Left ventricle myocardium inferior (tissue), 1 donor: ENCODE measurements around the gene VPS41. TPM values are rescaled to one million over a fixed set of nuclear protein-coding genes. Genes with fewer than 3 reads are reported as not detected.

Experiments used
- DNase-seq: peaks from one replicate; pipeline ENCODE4 v3.0.0-alpha.2; 2020
- H3K27ac ChIP-seq: fragments of 200-600 bp; replicated peaks from 2 replicates; pipeline ENCODE4 v1.8.0; 2021
- H3K27me3 ChIP-seq: fragments of 200-600 bp; 2 replicates; pipeline ENCODE4 v1.8.0; 2021; ENCODE audit warnings: low read depth
- H3K36me3 ChIP-seq: fragments of 200-600 bp; 2 replicates; pipeline ENCODE4 v1.8.0; 2021
- H3K4me1 ChIP-seq: fragments of 200-600 bp; 2 replicates; pipeline ENCODE4 v1.8.0; 2021
- H3K4me3 ChIP-seq: fragments of 200-600 bp; 2 replicates; pipeline ENCODE4 v1.8.0; 2021; ENCODE audit warnings: mild to moderate bottlenecking, moderate library complexity
- H3K9me3 ChIP-seq: fragments of 200-600 bp; replicated peaks from 2 replicates; pipeline ENCODE4 v1.8.0; 2021
- CTCF ChIP-seq: fragments of 200-600 bp; IDR thresholded peaks from 2 replicates; pipeline ENCODE4 v1.8.0; 2021; ENCODE audit warnings: antibody characterized with exemption, mild to moderate bottlenecking, borderline replicate concordance
- intact Hi-C: fragments of 100-400 bp; cut with micrococcal nuclease; formaldehyde crosslinking; loops from one replicate; pipeline ENCODE4 v1.11.0; 2022
- total RNA-seq: library from RNA; stranded (reverse); fragmentation: NEBNext Ultra II Directional; extraction: Animal tissue kit (Norgen Biotek cat#: 25700); gene quantifications from one replicate; pipeline ENCODE4 v1.2.1, GENCODE V29; 2021
- donor health status: DM: no; HTN: yes; CAD: no; lungs with severe emphysema.

Gene VPS41
- total RNA-seq, 1 donor from 2014 or later = 43.7 TPM

- Histone ChIP-seq H3K9me3 (peaks cover 3% of the 10 kb centered on the region), H3K27me3 (no peaks in the 10 kb centered on the region), H3K4me1 (peaks cover 16% of the 10 kb centered on the region), H3K36me3 (no peaks in the 10 kb centered on the region), H3K27ac (no peak overlapping the region), H3K4me3 (no peak overlapping the region)
- intact Hi-C loops = no loop called here
- TF ChIP-seq CTCF = no peak
- DNase-seq = no peak
Observed at GRCh38 chr7:38881015-38881414, 28.0 kb downstream of the VPS41 start.

- no peak for DNase-seq
- TF ChIP-seq CTCF = no peak
- H3K27ac ChIP-seq = no peak overlapping the region
- peaks cover 3% of the 10 kb centered on the region for H3K9me3 ChIP-seq
- no peaks in the 10 kb centered on the region for H3K36me3 ChIP-seq
- no peak overlapping the region for H3K4me3 ChIP-seq
- H3K4me1 ChIP-seq = peaks cover 21% of the 10 kb centered on the region
- H3K27me3 ChIP-seq = no peaks in the 10 kb centered on the region
- intact Hi-C loops = no loop called here
Observed at GRCh38 chr7:38880454-38880853, 28.5 kb downstream of the VPS41 start.

GRCh38 chr7:38880035-38880434 is 29.0 kb downstream of the VPS41 start:
- intact Hi-C loops = no loop called here
- Histone ChIP-seq H3K36me3 (no peaks in the 10 kb centered on the region), H3K27ac (no peak overlapping the region), H3K9me3 (peaks cover 3% of the 10 kb centered on the region), H3K27me3 (no peaks in the 10 kb centered on the region), H3K4me1 (peaks cover 24% of the 10 kb centered on the region), H3K4me3 (no peak overlapping the region)
- DNase-seq = no peak
- no peak for TF ChIP-seq CTCF

GRCh38 chr7:38878694-38879457 is 30.1 kb downstream of the VPS41 start:
- no peak overlapping the region for H3K4me3 ChIP-seq
- H3K9me3 ChIP-seq = peaks cover 3% of the 10 kb centered on the region
- no peak overlapping the region for H3K27ac ChIP-seq
- TF ChIP-seq CTCF = no peak
- H3K36me3 ChIP-seq = no peaks in the 10 kb centered on the region
- peaks cover 24% of the 10 kb centered on the region for H3K4me1 ChIP-seq
- no peak for DNase-seq
- H3K27me3 ChIP-seq = no peaks in the 10 kb centered on the region
- intact Hi-C loops = no loop called here

- H3K4me3 ChIP-seq = no peak overlapping the region
- no peak for DNase-seq
- H3K27me3 ChIP-seq = no peaks in the 10 kb centered on the region
- no peak overlapping the region for H3K27ac ChIP-seq
- TF ChIP-seq CTCF = no peak
- peaks cover 8% of the 10 kb centered on the region for H3K36me3 ChIP-seq
- intact Hi-C loops = no loop called here
- H3K9me3 ChIP-seq = no peaks in the 10 kb centered on the region
- peaks cover 18% of the 10 kb centered on the region for H3K4me1 ChIP-seq
Observed at GRCh38 chr7:38873433-38873832, 35.6 kb downstream of the VPS41 start.
